HepG2 (cell line): Measurements from ENCODE around the gene ATXN2. TPM values are rescaled to one million over a fixed set of nuclear protein-coding genes. Genes with fewer than 3 reads are reported as not detected.

Experiments
- ATAC-seq: fragments of 200-7000 bp; cut with Tn5 transposase; 3 replicates; pipeline ENCODE4 v1.9.1; 2020; ENCODE audit warnings: mild to moderate bottlenecking, moderate library complexity
- BruUV-seq: library from RNA; stranded (reverse); fragments of 400-500 nt; replicated peaks from 2 replicates; lab custom pipeline; 2021; lab: Mats Ljungman, UMichigan
- CTCF ChIA-PET: fragments of 300-600 bp; formaldehyde crosslinking; extraction: SDS; loops from one replicate; lab custom pipeline; 2021; ENCODE audit warnings: low total read pairs, inconsistent platforms, low intra/inter-chr PET ratio; lab: Yijun Ruan, JAX
- POLR2A ChIA-PET: fragments of 350-600 bp; sonication (Branson Sonifier 250); formaldehyde crosslinking; loops from one replicate; lab custom pipeline; 2020; ENCODE audit warnings: antibody characterized with exemption, inconsistent platforms; lab: Yijun Ruan, JAX
- DNase-seq: peaks from one replicate; pipeline ENCODE4 v3.0.0-alpha.2; 2015; ENCODE audit warnings: low spot score
- FAIRE-seq: peaks from 3 replicates; lab custom pipeline; 2011; peaks lifted over from hg19 to GRCh38; lab: Jason Lieb, UNC
- H2AFZ ChIP-seq: one replicate; pipeline ENCODE4 v1.6.1; 2011; ENCODE audit warnings: low read length, inconsistent platforms
- H3K27ac ChIP-seq: fragments of 300-600 bp; 3 replicates; pipeline ENCODE4 v1.8.0; 2011; ENCODE audit warnings: mixed run types, mild to moderate bottlenecking, mixed read lengths, low read length, inconsistent platforms; ENCODE audit not compliant: insufficient read depth; ENCODE audit errors: extremely low read length
- H3K27me3 ChIP-seq, 2 experiments: fragments of 200-600 bp in 1 of 2; 2 replicates in 1 of 2; 3 replicates in 1 of 2; pipeline versions ENCODE4 v1.6.0 to v1.8.0; 2011; ENCODE audit warnings: low read length in 2 of 2, mild to moderate bottlenecking in 2 of 2, moderate library complexity in 2 of 2, inconsistent platforms in 1 of 2; ENCODE audit not compliant: insufficient read depth in 2 of 2, control insufficient read depth in 1 of 2
- H3K36me3 ChIP-seq, 2 experiments: fragments of 200-600 bp in 1 of 2; replicated peaks in 1 of 2; 2 replicates in 1 of 2; 3 replicates in 1 of 2; pipeline versions ENCODE4 v1.5.1 to v1.8.0; 2011; ENCODE audit warnings: low read length in 2 of 2, inconsistent platforms in 1 of 2; ENCODE audit not compliant: insufficient read depth in 2 of 2, control insufficient read depth in 1 of 2
- H3K4me1 ChIP-seq: 2 replicates; pipeline ENCODE4 v1.5.1; 2012; ENCODE audit warnings: low read length, inconsistent platforms; ENCODE audit not compliant: insufficient read depth
- H3K4me2 ChIP-seq: 2 replicates; pipeline ENCODE4 v1.6.0; 2011; ENCODE audit warnings: low read depth, low read length, inconsistent platforms
- H3K4me3 ChIP-seq, 3 experiments: fragments of 200-600 bp in 1 of 3; sonication (generic), shearing (Covaris generic) in 1 of 3; replicated peaks in 1 of 3; 2 replicates each; pipeline ENCODE4 v1.5.1; 2011 to 2016; ENCODE audit warnings: low read length in 3 of 3, inconsistent platforms in 2 of 3, low read depth in 2 of 3, mild to moderate bottlenecking in 2 of 3, control low read depth in 1 of 3, mixed read lengths in 1 of 3; ENCODE audit not compliant: insufficient read depth in 1 of 3
- H3K79me2 ChIP-seq: one replicate; pipeline ENCODE4 v1.6.1; 2011; ENCODE audit warnings: low read length, inconsistent platforms; ENCODE audit not compliant: insufficient read depth
- H3K9ac ChIP-seq: 2 replicates; pipeline ENCODE4 v1.6.0; 2011; ENCODE audit warnings: mild to moderate bottlenecking, low read depth, low read length, inconsistent platforms; ENCODE audit not compliant: insufficient read depth
- H3K9me3 ChIP-seq: 2 replicates; pipeline ENCODE4 v1.5.1; 2012; ENCODE audit warnings: mild to moderate bottlenecking, low read length
- H4K20me1 ChIP-seq: 2 replicates; pipeline ENCODE4 v1.6.0; 2011; ENCODE audit warnings: inconsistent platforms, mild to moderate bottlenecking, low read length, moderate library complexity; ENCODE audit not compliant: insufficient read depth
- CHD4 ChIP-seq: fragments of 200-600 bp; sonication (generic); IDR thresholded peaks from 2 replicates; pipeline ENCODE4 v1.7.0; 2017; ENCODE audit warnings: mild to moderate bottlenecking, low read length, borderline replicate concordance
- MAFK ChIP-seq, 2 experiments: IDR thresholded peaks in 1 of 2; conservative IDR thresholded peaks in 1 of 2; 2 replicates each; pipeline ENCODE4 v1.6.1; 2011; ENCODE audit warnings: improper control_type of control experiment in 2 of 2, low read length in 2 of 2
- PBX3 ChIP-seq: sonication (generic); formaldehyde crosslinking; IDR thresholded peaks from 2 replicates; pipeline ENCODE4 v1.8.1; 2023; ENCODE audit warnings: missing genetic modification reagents, inconsistent platforms, borderline replicate concordance
- ZNF619 ChIP-seq: sonication (generic); formaldehyde crosslinking; IDR thresholded peaks from 2 replicates; pipeline ENCODE4 v1.4.0; 2020; ENCODE audit warnings: mild to moderate bottlenecking, missing genetic modification reagents
- WGBS: methylation state at CpG from one replicate; pipeline ENCODE4 v1.1.6; 2017; ENCODE audit warnings: low lambda C conversion rate; 5-methylcytosine and 5-hydroxymethylcytosine counted together
- in situ Hi-C: cut with HindIII; loops from 2 replicates; pipeline ENCODE4 v1.10.0; 2017; ENCODE audit warnings: low pct_unique_long_range_greater_than_20kb; ENCODE audit not compliant: extremely low pct_ligation_motif_present
- intact Hi-C: fragments of 100-400 bp; cut with micrococcal nuclease; formaldehyde crosslinking; loops from one replicate; pipeline ENCODE4 v1.10.0; 2022; ENCODE audit not compliant: unreplicated experiment
- polyA plus RNA-seq, 8 experiments: library from polyadenylated mRNA; depleted of rRNA in 3 of 8; stranded (reverse) in 7 of 8; unstranded in 1 of 8; fragments of >200 nt; fragmentation: Illumina TruSeq in 4 of 8; extraction: Trizol in 4 of 8; gene quantifications; 2 replicates each; pipeline versions ENCODE4 v1.2.1 to v1.2.3, GENCODE V29; 2011 to 2016; ENCODE audit warnings: low read depth in 4 of 8, missing spikeins in 1 of 8, mixed read lengths in 1 of 8; ENCODE audit not compliant: insufficient read depth in 1 of 8
- total RNA-seq, 5 experiments: library from RNA; depleted of rRNA; stranded (reverse); fragments of >200 nt; fragmentation: Illumina TruSeq; extraction: Trizol; gene quantifications; 2 replicates each; pipeline ENCODE4 v1.2.3, GENCODE V29; 2016; ENCODE audit warnings: low read depth in 1 of 5

The ATXN2 gene
- total and polyA plus RNA-seq, 2 of the 13 experiments (the other 11 are each of a cell fraction or from before 2014, with no cell fraction given), result 18.1 to 27.1 TPM

- H3K4me2 ChIP-seq, result no peak overlapping the region
- H3K4me3 ChIP-seq, result no peak overlapping the region
- ATAC-seq, result no peak
- 96% methylated on average over 8 of the region's 11 CpGs for WGBS
- H4K20me1 ChIP-seq, result 0 out of 2 replicates have a peak, but pooled peaks cover 8% of the 10 kb centered on the region
- H3K9me3 ChIP-seq, result no peaks in the 10 kb centered on the region
- BruUV-seq, result no TSS peak
- H3K27ac ChIP-seq, result no peak overlapping the region
- POLR2A ChIA-PET, result no interaction called here
- H3K9ac ChIP-seq, result no peak overlapping the region
- peaks cover 38 to 79% of the 10 kb centered on the region in 2 experiments for H3K36me3 ChIP-seq
- peak in 1 of 2 experiments; percentile 31; a peak in 2 of 4 replicates for TF ChIP-seq MAFK (conservative IDR thresholded peaks at IDR 0.05 in 1 of 2, IDR thresholded peaks at IDR 0.05 in 1 of 2; ENCODE audit: low read length in 2 of 2)
- TF ChIP-seq ZNF619, result no peak
- CTCF ChIA-PET, result no interaction called here
- no peak for DNase-seq
- in situ Hi-C loops, result loop anchor here (5.0 kb wide), 1 partner anchor 58 kb away; no protein-coding TSS in a partner anchor
- intact Hi-C loops, result no loop called here
- H3K27me3 ChIP-seq, result no peaks in the 10 kb centered on the region
- no peak for FAIRE-seq
- no peaks in the 10 kb centered on the region for H3K4me1 ChIP-seq
- no peak overlapping the region for H2AFZ ChIP-seq
- no peaks in the 10 kb centered on the region for H3K79me2 ChIP-seq
Observed at GRCh38 chr12:111454716-111455447, 144.2 kb downstream of the ATXN2 start.

GRCh38 chr12:111454311-111454710 is 144.8 kb downstream of the ATXN2 start:
- Histone ChIP-seq H4K20me1 (0 out of 2 replicates have a peak, but pooled peaks cover 8% of the 10 kb centered on the region), H3K4me3 (no peak overlapping the region)
- no peak for DNase-seq
- WGBS, result 97% methylated on average over 4 of the region's 4 CpGs
- no peak for TF ChIP-seq PBX3 (CRISPR knock-in tag)
- TF ChIP-seq CHD4, result no peak
- TF ChIP-seq, all 625 proteins: peak for 0
- Histone ChIP-seq H3K4me1 (no peaks in the 10 kb centered on the region), H3K9me3 (no peaks in the 10 kb centered on the region), H3K79me2 (no peaks in the 10 kb centered on the region), H3K9ac (no peak overlapping the region), H3K27ac (no peak overlapping the region), H3K36me3 (peaks cover 41 to 83% of the 10 kb centered on the region in 2 experiments), H2AFZ (no peak overlapping the region), H3K27me3 (no peaks in the 10 kb centered on the region), H3K4me2 (no peak overlapping the region)
- FAIRE-seq (no peak), ATAC-seq (no peak)
- ChIA-PET CTCF (no interaction called here), POLR2A (no interaction called here)
- BruUV-seq, result no TSS peak
- in situ Hi-C loops, result loop anchor here (5.0 kb wide), 1 partner anchor 57 kb away; no protein-coding TSS in a partner anchor
- intact Hi-C loops, result no loop called here
